Measurements from ENCODE around the gene UQCRC1.

The UQCRC1 gene

GRCh38 chr3:48575366-48575765, 34.1 kb downstream of the UQCRC1 start:
- in situ Hi-C loops (cut with MboI; ENCODE audit: low sequenced_read_pairs): no loop called here

- in situ Hi-C loops (cut with MboI; ENCODE audit: low sequenced_read_pairs): no loop called here
These were observed 35.4 kb downstream of the UQCRC1 start for GRCh38 chr3:48573973-48574585.

- in situ Hi-C loops (cut with MboI; ENCODE audit: low sequenced_read_pairs): no loop called here
These were observed 36.9 kb downstream of the UQCRC1 start for GRCh38 chr3:48572517-48572916.

GRCh38 chr3:48571938-48572337, 37.5 kb downstream of the UQCRC1 start:
- in situ Hi-C loops (cut with MboI; ENCODE audit: low sequenced_read_pairs): no loop called here

- in situ Hi-C loops (cut with MboI; ENCODE audit: low sequenced_read_pairs): no loop called here
These were observed 39.5 kb downstream of the UQCRC1 start for GRCh38 chr3:48569808-48570450.

- in situ Hi-C loops (cut with MboI; ENCODE audit: low sequenced_read_pairs): no loop called here
These were observed 40.0 kb downstream of the UQCRC1 start for GRCh38 chr3:48569400-48569799.

GRCh38 chr3:48568476-48568875, 41.0 kb downstream of the UQCRC1 start:
- in situ Hi-C loops (cut with MboI; ENCODE audit: low sequenced_read_pairs): no loop called here

- in situ Hi-C loops (cut with MboI; ENCODE audit: low sequenced_read_pairs): no loop called here
These were observed 41.9 kb downstream of the UQCRC1 start for GRCh38 chr3:48567500-48567899.

- in situ Hi-C loops (cut with MboI; ENCODE audit: low sequenced_read_pairs): no loop called here
These were observed 42.4 kb downstream of the UQCRC1 start for GRCh38 chr3:48567090-48567489.

GRCh38 chr3:48566401-48566760, 43.1 kb downstream of the UQCRC1 start:
- in situ Hi-C loops (cut with MboI; ENCODE audit: low sequenced_read_pairs): no loop called here

GRCh38 chr3:48565591-48566400, 43.6 kb downstream of the UQCRC1 start:
- in situ Hi-C loops (cut with MboI; ENCODE audit: low sequenced_read_pairs): no loop called here

- in situ Hi-C loops (cut with MboI; ENCODE audit: low sequenced_read_pairs): no loop called here
These were observed 44.3 kb downstream of the UQCRC1 start for GRCh38 chr3:48565186-48565585.

- in situ Hi-C loops (cut with MboI; ENCODE audit: low sequenced_read_pairs): no loop called here
These were observed 44.8 kb downstream of the UQCRC1 start for GRCh38 chr3:48564667-48565066.

- in situ Hi-C loops (cut with MboI; ENCODE audit: low sequenced_read_pairs): no loop called here
These were observed 45.4 kb downstream of the UQCRC1 start for GRCh38 chr3:48564022-48564421.

- in situ Hi-C loops (cut with MboI; ENCODE audit: low sequenced_read_pairs): no loop called here
These were observed 46.0 kb downstream of the UQCRC1 start, which contains the start of gene UCN2 for GRCh38 chr3:48563382-48563918. Gene UCN2 (minus strand): TSS chr3:48563781. CDS start chr3:48563124, 657 bp downstream.

GRCh38 chr3:48562367-48563095, 46.9 kb downstream of the UQCRC1 start:
- in situ Hi-C loops (cut with MboI; ENCODE audit: low sequenced_read_pairs): no loop called here

- in situ Hi-C loops (cut with MboI; ENCODE audit: low sequenced_read_pairs): no loop called here
These were observed 48.3 kb downstream of the UQCRC1 start for GRCh38 chr3:48561045-48561736.

- in situ Hi-C loops (cut with MboI; ENCODE audit: low sequenced_read_pairs): no loop called here
These were observed 48.8 kb downstream of the UQCRC1 start for GRCh38 chr3:48560648-48561018.

GRCh38 chr3:48558493-48559134, 50.8 kb downstream of the UQCRC1 start:
- in situ Hi-C loops (cut with MboI; ENCODE audit: low sequenced_read_pairs): loop anchor here (10.0 kb wide), 1 partner anchor 104 kb away; no protein-coding TSS in a partner anchor
